Prostate gland (tissue), 2 donors: Measurements from ENCODE around the gene SPOCK1.

Experiments
- CTCF ChIP-seq, 4 experiments: fragments of 200-600 bp in 2 of 4; fragments of 450-650 bp in 2 of 4; sonication (generic) in 2 of 4; IDR thresholded peaks; 1 replicate in 3 of 4; 2 replicates in 1 of 4; pipeline ENCODE4 v1.5.1; 2016 to 2019; ENCODE audit warnings: antibody characterized with exemption in 4 of 4, mild to moderate bottlenecking in 2 of 4, moderate library complexity in 2 of 4
- POLR2A ChIP-seq: fragments of 450-650 bp; IDR thresholded peaks from one replicate; pipeline ENCODE4 v1.6.1; 2016; ENCODE audit warnings: antibody characterized with exemption, mild to moderate bottlenecking
- POLR2AphosphoS5 ChIP-seq: sonication (generic); formaldehyde crosslinking; IDR thresholded peaks from one replicate; pipeline ENCODE4 v1.6.1; 2017; ENCODE audit warnings: antibody characterized with exemption

GRCh38 chr5:136927571-136927970 lies 571.6 kb downstream of the SPOCK1 start:
- TF ChIP-seq CTCF (IDR thresholded peaks at IDR 0.05) (no peak), POLR2AphosphoS5 (no peak), POLR2A (no peak)
